GM18499 (cell line): ENCODE data around the gene ALDOA.

Experiments used
- ATAC-seq: cut with Tn5 transposase; IDR thresholded peaks from one replicate; pipeline ENCODE4 v1.9.1; 2021; ENCODE audit warnings: moderate number of reproducible peaks; ENCODE audit not compliant: insufficient read depth, unreplicated experiment

ALDOA gene

DNA sequence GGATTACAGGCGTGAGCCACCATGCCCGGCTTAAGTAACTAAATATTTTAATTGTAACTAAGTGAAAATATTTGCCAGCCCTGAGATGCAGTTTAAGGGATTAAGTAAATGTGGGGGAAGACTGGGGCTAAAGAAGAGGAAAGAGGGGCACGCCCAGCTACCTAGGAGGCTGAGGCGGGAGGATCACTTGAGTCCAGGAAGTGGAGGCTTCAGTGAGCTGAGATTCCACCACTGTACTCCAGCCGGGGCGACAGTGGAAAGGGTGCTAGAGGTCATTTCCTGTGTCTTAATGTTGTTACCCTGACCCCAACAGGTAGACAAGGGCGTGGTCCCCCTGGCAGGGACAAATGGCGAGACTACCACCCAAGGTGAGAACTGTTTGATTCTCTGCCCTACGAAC, 2.8 kb downstream of the ALDOA start:
- ATAC-seq: no peak

DNA sequence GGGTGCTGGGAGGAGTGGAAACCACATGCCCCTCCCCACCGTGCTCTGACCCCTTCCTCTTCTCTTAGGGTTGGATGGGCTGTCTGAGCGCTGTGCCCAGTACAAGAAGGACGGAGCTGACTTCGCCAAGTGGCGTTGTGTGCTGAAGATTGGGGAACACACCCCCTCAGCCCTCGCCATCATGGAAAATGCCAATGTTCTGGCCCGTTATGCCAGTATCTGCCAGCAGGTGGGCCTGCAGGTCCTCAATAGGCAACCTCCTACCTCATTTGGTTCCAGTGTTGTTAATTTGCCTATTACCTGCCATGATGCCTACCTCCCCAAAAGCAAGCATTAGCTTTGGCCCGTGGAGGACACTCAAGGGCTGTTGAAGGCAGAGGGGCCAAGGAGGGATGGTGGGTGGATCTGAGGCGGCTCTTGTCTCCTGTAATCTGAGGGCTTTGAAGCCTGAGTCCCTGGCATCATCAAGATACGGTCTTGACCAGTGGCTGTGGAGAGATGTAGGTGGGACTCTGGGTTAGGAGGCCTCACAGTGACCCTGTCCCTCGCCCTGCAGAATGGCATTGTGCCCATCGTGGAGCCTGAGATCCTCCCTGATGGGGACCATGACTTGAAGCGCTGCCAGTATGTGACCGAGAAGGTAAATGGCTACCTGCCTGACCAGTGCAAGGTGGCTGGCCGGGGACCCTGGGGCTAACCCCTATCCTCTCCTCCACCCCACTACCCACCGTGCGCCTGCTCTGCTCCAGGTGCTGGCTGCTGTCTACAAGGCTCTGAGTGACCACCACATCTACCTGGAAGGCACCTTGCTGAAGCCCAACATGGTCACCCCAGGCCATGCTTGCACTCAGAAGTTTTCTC, 3.4 kb downstream of the ALDOA start:
- no peak for ATAC-seq

DNA sequence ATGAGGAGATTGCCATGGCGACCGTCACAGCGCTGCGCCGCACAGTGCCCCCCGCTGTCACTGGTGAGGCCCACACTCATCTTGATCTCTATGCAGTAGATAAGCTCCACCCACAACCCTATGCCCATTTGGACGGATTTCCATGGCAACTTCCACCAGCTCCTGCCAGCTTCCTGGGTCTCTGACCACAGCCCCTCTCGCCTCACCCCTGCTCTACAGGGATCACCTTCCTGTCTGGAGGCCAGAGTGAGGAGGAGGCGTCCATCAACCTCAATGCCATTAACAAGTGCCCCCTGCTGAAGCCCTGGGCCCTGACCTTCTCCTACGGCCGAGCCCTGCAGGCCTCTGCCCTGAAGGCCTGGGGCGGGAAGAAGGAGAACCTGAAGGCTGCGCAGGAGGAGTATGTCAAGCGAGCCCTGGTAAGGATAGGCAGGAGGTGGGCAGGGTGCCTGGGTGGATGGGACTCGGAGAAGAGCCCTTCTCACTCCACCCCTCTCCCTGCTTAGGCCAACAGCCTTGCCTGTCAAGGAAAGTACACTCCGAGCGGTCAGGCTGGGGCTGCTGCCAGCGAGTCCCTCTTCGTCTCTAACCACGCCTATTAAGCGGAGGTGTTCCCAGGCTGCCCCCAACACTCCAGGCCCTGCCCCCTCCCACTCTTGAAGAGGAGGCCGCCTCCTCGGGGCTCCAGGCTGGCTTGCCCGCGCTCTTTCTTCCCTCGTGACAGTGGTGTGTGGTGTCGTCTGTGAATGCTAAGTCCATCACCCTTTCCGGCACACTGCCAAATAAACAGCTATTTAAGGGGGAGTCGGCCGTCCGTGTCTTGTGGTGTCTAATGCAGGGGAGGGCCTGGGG, 4.3 kb downstream of the ALDOA start:
- no peak for ATAC-seq

DNA sequence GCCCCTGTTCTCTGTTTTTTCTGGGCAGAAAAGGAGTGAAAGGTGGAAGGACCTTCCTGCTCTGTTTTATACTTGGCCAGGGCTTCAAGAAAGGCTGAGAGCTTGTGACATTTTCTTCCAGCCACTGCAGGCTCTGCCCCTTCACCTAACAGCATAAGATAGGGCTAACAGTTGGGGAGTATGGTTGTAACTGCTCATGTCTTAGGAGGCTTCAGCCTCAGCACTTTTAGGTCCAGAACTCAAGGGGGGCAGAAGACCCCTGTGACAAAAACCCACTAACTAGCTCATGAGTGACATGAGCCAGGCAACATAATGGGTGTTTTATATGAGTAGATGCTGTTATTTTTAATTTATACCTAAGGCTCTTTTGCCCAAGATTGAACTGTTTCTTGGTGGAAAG, 4.9 kb downstream of the ALDOA start:
- no peak for ATAC-seq

DNA sequence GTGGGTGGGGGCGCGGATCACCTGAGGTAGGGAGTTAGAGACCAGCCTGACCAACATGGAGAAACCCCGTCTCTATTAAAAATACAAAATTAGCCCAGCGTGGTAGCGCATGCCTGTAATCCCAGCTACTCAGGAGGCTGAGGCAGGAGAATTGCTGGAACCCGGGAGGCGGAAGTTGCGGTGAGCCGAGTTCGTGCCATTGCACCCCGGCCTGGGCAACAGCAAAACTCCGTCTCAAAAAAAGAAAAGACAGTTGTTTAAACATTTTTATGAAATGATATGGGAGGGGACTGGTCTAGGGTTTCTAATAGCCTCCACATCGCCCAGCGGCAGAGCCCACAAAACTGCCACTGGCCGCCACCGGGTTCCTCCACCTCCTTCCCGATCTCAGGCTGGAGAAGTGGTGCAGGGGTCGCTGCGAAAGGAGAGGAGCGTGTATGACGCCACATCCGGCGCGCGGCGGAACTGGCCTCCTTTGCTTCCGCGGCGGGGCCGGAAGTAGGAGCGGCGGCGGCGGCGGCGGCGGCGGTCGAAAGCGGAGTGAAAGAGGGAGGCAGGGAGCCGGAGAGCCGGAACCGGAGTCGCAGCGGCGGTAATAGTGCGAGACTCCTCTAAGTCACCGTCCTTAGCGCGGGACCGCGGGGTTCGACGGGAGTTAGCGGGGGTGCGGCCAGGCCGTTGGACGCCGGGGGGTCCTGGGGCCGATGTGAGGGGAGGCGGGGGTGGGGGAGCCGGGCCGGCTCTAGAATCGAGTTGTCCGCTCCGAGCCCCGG, 10.1 kb downstream of the ALDOA start, which contains the start of gene PPP4C:
Gene PPP4C (plus strand): TSS at position 492 of the 773 bp plus-strand sequence. CDS start 384 bp downstream, outside the sequence.
- no peak for ATAC-seq

DNA sequence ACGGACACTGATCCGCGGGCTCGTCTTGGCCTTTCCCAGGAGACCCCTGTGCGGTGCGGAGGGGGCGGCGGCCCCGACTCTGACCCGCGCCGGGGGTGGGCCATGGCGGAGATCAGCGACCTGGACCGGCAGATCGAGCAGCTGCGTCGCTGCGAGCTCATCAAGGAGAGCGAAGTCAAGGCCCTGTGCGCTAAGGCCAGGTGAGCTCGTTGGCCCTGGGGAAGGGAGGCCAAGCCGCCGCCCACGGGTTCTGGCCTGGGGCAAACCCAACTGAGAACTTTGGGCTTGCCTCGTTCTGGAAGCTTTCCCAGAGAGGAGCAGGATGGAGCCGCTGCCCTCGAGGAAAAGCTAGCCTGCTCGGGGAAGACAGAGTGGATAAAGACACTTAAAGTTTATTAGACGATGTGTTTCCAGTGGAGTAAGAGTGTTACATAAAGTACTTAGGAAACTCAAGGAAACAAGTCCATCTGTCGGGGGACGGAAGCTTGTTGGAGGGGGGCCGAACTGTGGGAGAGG, 10.8 kb downstream of the ALDOA start:
- ATAC-seq: no peak

DNA sequence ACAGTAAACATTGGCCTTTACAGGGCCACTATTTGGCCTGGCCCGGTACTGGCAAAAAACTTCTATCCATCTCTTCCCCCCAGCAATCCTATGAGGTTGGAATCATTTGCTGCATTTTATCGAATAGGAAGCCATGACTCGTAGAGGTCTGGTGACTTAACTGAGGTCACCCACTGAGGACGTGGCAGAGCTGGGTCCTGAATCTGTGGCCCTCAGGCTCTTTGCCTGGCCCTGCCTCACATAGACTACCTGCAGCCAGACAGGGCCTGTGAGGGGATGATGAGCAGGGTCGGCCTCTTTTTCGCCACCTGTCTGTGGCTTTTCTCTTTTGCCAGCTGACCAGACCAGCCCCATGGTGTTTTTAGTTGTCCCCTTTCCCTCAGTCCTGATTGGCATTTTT, 12.1 kb downstream of the ALDOA start:
- no peak for ATAC-seq

DNA sequence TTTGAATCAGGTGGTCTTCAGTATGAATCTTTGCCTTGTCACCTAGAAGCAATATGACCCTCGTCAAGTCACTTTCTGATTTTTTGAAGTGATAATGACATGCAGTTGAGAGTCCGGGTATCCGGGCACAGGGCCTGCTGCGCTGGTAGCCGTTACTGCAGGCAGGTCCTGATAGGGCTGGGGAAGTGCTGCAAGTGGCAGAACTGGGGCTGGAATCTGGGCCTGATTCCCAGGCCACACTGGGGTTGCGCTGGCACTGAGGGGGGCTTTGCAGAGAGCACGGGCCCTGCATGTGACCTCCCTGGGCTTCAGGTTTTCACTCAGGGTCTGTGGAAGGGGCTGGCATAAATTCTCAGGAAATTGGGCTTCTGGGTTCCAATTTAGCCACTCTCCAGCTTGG, 13.2 kb downstream of the ALDOA start:
- ATAC-seq: no peak

DNA sequence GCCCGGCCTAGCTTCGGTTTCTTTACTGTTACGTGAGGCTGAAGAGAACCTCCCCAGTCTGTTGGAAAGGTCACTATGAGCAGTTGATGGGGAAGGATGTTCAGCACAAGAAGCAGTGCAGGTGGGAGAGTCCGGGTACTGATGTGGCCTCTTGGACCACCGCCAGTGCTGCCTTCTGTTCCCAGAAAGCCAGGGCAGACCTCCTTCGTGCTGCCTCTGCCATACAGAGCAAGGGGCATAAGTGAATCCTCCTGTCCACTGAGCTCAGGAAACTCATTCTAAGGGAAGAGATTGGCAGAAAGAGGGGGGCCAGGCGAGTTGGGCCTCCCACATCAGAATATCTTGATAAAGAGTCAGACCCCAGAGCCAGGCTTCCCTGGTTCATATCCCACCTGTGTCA, 13.9 kb downstream of the ALDOA start:
- no peak for ATAC-seq

DNA sequence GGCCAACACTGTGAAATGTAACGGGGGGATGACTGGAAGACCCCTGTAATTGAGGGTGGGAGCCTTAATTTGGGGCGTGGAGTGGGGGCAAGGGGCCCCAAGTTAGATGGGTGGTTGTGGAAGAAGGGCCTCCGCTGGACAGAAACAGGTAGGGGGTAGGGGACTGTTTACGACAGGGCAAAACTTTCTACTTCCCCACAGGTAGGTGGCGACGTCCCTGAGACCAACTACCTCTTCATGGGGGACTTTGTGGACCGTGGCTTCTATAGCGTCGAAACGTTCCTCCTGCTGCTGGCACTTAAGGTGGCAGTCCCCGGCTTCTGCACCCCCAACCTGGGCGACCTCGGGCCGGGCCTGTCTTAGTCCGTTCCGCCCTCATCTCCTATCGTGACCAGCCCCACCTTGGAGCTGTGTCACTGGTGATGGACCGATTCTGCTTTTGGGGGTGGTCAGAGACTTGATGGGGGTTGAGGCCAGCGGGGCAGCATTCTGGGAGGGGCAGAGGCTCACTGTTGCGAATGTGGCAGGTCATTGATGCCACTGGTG, 17.1 kb downstream of the ALDOA start:
- no peak for ATAC-seq

DNA sequence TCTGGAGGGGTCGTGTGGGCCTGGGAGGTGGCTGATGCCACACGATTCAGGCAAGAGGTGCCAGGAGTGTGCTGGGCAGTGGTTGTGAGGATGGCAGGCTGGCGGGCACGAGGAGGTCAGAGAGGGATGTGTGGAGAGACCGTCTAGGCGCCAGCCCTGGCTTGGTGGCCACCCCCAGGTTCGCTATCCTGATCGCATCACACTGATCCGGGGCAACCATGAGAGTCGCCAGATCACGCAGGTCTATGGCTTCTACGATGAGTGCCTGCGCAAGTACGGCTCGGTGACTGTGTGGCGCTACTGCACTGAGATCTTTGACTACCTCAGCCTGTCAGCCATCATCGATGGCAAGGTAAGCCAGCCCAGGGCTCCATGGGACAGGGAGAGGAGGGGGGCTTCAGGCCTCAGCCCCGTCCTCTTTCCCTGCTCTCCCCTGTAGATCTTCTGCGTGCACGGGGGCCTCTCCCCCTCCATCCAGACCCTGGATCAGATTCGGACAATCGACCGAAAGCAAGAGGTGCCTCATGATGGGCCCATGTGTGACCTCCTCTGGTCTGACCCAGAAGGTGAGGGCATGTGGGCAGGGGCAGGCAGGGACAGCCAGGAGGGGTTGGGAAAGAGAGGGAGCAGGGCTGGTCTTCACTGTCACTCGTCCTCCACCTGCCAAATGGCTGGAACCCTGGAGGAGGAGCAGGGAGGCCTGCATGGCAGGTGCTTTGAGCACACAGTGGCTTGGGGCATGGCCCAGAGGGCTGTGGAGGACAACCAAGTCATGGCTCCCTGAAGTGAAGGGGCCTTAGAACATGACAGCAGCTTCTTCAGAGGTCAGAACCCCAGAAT, 17.9 kb downstream of the ALDOA start:
- ATAC-seq: no peak

DNA sequence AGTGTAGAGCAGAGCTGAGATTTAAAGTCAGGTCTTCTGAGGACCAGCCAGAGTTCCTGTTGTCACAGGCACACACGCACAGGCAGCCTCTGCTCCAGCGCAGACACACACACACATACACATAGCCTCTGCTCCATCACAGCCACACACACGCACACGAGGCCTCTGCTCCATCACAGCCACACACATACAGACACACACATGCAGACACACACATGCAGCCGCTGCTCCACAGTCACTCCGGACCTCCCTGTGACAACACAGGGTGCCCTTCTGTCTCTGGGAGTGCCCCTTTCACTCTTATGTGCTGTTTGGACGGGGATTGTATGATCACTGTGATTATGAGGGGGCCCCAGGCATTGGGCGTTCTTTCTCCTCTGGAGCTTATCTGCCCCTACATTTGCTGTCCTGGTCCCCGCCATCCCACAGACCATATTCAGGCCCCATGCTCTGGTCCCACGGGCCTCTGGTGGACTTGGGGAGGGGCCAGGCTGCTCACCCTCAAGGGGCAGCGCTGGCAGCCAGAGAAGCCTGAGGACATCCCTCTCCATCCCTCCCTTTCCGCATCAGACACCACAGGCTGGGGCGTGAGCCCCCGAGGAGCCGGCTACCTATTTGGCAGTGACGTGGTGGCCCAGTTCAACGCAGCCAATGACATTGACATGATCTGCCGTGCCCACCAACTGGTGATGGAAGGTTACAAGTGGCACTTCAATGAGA, 18.7 kb downstream of the ALDOA start:
- no peak for ATAC-seq

DNA sequence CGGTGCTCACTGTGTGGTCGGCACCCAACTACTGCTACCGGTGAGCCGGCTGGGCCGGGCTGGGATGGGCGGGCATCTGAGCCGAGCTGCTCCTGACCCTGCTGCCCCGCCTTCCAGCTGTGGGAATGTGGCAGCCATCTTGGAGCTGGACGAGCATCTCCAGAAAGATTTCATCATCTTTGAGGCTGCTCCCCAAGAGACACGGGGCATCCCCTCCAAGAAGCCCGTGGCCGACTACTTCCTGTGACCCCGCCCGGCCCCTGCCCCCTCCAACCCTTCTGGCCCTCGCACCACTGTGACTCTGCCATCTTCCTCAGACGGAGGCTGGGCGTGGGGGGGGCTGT, 19.2 kb downstream of the ALDOA start:
- no peak for ATAC-seq

DNA sequence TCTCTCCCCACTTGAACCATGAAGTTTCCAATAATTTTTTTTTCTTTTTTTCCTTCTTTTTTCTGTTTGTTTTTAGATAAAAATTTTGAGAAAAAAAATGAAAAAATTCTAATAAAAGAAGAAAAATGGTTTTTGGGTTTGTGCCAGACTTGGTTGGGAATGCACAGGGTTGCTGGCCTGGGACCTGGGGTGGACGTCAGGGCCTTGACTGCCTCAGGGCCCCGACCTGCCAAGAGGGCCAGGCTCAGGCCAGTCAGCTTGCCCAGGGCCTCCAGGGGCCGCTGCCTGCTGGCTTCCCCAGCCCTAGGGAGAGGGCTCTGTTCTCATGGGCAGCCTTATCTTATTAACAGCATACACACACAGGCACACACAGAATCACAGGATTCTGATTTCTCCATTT, 19.7 kb downstream of the ALDOA start:
- ATAC-seq: no peak

DNA sequence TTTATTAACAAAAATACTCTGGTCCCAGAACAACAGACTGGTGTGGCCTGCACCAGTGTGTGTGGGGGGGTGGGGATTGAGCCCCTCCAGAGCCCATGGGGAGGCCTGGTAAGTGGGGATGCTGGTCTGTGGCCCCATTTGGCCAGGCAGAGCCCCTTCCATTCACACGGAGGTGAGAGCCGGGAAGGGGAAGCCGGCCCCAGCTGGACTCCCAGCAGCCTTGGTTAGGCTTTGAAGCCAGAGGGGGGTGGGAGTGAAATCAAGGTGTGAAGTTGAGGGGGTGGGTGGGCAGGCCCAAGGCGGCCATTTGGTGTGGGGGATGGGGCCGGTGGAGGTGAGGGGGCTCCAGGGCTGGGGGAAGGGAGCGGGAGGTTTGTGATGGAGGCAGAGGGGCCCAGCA, 20.3 kb downstream of the ALDOA start:
- ATAC-seq: no peak

DNA sequence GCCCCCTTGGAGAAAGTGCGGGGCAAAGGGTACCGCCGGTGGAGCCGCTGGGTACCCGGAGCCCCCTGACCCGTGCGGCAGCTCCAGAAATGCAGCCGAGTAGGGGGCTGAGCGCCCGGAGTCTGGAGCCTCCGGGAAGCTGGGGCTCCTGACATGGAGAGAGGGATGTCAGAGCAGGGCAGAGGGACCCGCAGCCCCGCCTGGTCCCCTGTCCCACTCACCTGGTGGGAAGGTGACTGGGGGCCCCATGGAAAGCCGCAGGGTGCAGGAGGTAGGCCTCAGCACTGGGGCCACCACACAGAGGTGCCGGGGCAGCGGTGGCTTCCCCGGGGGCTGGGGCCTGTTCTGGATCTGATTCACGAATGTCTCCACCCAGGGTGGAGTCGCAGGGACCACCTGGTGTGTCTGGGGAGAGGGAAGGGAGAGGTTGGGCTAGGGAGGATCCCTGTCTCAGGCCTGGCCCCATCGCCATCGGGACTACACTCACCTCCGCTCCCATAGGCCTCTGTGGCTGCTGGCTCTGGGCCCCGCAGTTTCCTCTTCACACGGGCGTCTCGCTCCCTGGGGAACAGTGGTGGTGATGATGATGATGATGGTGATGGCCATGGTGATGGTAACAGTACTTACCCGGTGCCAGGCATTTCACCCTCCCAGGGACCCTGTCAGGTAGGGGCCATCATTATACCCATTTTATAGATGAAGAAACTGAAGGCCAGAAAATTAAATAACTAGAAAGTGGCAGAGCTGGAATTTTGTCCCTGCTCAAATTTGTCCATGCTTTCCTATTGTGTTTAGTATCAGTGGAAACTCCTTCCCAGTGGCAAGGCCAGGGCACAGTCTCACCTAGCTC, 21.0 kb downstream of the ALDOA start:
- ATAC-seq: no peak

DNA sequence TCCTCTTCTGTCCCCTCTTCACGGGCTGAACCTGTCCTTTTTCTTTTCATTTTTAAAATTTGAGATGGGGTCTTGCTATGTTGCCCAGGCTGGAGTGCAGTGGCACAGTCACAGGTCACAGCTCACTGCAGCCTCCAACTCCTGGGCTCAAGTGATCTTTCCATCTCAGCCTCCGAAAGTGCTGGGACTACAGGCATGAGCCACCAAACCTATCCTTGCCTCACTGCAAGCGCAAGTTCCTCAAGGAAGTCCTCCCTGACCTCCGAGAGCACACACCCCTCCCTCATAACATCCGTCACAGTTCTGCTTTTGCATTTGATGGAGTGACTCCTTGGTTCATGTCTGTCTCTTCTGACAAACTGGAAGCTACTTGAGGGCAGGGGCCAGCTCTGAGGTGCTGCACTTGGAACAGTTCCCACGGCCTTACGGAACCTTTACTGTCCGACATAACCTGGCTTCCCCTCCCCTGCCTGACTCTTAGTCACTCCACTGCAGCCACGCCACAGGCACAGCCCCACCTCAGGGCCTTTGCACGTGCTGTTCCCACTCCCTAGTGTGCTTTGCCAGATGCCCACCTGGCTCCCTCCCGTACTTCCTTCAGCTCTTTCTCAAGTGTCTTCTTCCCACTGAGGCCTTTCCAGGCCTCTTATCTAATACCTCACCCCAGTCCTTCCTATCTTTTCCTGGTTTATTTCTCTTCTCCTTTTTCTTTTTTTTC, 21.8 kb downstream of the ALDOA start:
- ATAC-seq: no peak
